GM12801 (cell line): ENCODE data around the gene DOC2A.

Experiments used
- TF ChIP-seq, protein P1 (sequence below): IDR thresholded peaks from one replicate; pipeline ENCODE4 v1.5.1; 2011; ENCODE audit warnings: control low read depth; ENCODE audit not compliant: insufficient read length; ENCODE audit errors: extremely low read depth

Gene DOC2A

DNA sequence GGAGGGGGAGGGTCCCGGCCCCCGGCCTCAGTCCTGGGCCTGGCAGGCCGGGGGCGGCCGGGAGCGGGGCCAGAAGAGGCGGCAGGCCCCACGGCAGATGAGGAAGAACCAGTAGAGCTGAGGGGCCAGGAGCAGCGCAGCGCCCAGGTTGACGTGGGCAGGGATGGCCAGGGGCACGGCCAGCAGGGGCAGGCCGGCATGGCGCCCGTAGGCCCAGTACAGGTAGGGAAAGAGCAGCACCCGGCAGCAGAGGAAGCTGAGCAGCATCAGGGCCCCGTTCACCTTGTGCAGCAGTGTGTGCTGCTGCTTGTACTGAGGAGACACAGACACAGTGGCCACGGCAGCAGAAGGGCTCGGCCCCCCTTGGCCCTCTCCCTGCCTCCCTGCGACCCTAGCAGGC lies 14.3 kb upstream of the DOC2A start:
- TF ChIP-seq, protein P1, sequence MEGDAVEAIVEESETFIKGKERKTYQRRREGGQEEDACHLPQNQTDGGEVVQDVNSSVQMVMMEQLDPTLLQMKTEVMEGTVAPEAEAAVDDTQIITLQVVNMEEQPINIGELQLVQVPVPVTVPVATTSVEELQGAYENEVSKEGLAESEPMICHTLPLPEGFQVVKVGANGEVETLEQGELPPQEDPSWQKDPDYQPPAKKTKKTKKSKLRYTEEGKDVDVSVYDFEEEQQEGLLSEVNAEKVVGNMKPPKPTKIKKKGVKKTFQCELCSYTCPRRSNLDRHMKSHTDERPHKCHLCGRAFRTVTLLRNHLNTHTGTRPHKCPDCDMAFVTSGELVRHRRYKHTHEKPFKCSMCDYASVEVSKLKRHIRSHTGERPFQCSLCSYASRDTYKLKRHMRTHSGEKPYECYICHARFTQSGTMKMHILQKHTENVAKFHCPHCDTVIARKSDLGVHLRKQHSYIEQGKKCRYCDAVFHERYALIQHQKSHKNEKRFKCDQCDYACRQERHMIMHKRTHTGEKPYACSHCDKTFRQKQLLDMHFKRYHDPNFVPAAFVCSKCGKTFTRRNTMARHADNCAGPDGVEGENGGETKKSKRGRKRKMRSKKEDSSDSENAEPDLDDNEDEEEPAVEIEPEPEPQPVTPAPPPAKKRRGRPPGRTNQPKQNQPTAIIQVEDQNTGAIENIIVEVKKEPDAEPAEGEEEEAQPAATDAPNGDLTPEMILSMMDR, result no peak

DNA sequence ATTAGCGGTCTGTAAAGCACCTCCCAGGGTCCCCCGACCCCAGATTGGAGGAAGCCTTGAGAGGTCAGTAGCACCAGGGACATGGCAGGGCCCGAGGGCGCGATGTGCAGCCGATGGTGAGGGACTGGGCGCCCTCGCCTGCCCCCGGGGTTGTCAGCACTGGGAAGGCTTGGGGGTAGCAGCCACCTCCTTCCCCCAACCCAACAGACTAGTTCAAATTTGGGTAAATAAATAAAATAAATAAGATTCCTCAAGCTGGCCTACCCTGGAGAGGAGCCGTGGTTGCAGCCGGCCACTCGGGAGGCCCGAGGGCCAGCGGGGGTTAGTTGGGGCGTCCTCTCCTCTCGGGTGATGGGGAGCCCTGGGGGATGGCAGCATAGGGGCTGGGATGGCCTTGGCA lies 13.6 kb upstream of the DOC2A start:
- TF ChIP-seq, protein P1, result no peak

DNA sequence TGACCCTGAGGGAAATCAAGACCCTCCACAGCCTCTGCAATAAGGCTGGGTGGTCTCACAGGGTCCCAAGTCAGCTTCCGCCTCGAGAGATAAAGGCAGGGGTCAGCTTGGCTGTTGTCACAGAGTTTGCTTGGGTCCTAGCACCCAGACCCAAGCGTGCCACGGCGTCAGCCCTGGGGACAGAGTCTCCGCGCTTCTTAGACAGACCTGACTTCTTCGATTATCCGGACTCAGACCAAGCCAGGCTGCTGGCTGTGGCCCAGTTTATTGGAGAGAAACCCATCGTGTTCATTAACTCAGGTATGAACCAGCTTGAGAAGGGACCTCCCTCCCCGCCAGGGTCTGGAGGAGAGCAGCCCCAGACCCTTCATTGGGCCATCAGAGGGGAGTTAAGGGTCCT lies 12.8 kb upstream of the DOC2A start:
- TF ChIP-seq, protein P1, result no peak

DNA sequence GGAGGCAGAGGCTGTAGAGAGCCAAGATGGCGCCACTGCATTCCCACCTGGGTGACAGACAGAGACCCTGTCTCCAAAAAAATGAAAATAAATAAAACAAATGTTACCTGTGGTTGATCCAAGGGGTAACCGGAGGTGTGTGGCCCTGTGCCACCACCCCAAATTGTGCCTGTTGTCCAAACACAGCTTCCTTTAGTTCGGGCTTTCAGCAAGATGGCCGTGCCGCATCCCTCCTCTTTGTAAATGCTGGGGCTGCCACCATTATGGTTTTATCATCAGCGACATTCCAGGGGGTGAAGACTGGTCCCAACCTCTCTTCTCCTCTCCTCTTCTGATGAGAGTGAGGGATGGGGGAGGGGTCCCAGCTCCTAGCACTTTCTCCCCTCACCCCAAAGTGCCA lies 12.1 kb upstream of the DOC2A start, which contains the start of gene C16orf92:
Gene C16orf92, plus strand, starts transcription at position 312 of the 400 bp plus-strand sequence. CDS start 143 bp downstream, outside the sequence.
- TF ChIP-seq, protein P1, result no peak

DNA sequence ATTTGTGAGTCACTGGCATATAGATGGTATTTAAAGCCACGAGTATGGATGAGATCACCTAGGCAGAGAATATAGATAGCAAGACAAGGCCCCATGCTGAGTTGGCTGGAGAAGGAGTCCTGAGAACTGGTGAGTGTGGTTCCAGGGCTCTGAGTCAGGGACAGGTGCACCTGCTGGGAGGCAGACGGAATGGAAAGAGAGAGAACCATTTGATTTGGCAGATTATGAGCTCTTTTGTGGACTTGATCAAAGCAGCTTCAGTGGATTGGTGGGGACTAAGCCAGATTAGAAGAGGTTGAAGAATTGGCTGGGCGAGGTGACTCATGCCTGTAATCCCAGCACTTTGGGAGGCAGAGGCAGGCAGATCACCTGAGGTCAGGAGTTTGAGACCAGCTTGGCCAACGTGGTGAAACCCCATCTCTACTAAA lies 7.9 kb upstream of the DOC2A start:
- TF ChIP-seq, protein P1, result no peak

DNA sequence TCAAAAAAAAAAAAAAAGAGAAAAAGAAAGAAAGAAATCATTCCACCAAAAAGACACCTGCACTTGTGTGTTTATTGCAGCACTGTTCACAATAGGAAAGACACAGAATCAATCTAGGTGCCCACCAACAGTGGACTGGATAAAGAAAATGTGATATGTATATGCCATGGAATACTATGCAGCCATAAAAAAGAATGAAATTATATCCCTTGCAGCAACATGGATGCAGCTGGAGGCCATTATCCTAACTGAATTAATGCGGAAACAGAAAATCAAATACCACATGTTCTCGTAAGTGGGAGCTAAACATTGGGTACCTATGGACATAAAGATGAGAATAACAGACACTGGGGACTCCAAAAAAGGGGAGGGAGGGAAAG lies 6.4 kb upstream of the DOC2A start:
- TF ChIP-seq, protein P1, result no peak

DNA sequence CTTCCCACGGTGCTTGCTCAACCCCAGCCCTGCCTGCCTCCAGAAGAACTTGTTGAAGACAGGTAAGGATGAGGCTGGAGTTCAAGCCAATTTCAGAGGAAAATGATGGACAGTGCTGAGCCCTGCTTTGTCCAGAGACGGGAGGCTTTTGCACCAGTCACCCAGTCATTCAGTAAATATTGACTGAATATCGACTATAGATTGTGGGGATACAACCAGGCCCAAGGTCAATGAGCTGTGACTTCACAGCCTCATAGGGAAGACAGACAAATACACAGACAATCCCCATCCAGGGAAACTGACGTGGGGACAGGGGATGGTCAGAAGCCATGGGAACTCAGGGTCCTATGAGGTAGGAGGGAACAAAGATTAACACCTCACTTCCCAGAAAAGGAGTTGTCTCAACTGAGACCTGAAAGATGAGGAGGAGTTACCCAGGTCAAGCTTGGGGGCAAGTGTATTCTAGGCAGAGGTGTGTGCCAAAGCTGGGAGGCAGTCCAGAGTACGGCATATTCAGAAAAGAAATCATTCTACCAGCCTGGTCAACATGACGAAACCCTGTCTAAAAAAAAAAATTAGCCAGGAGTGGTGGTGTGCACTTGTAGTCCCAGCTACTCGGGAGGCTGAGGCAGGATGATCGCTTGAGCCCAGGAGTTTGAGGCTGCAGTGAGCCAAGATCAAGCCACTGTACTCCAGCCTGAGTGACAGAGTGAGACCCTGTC lies 5.9 kb upstream of the DOC2A start:
- TF ChIP-seq, protein P1, result no peak
